Thyroid gland (tissue), 4 donors: Measurements from ENCODE around the gene LPP.

Experiments used
- CTCF ChIP-seq, 6 experiments: fragments of 200-600 bp in 3 of 6; fragments of 450-650 bp in 3 of 6; sonication (generic) in 3 of 6; IDR thresholded peaks; one replicate each; pipeline ENCODE4 v1.5.1; 2016 to 2019; ENCODE audit warnings: antibody characterized with exemption in 6 of 6, mild to moderate bottlenecking in 2 of 6, inconsistent platforms in 1 of 6, moderate library complexity in 1 of 6
- POLR2A ChIP-seq, 2 donors: fragments of 450-650 bp; IDR thresholded peaks; one replicate each; pipeline ENCODE4 v1.6.1; 2017; ENCODE audit warnings: antibody characterized with exemption in 2 of 2, mild to moderate bottlenecking in 2 of 2, moderate library complexity in 1 of 2

DNA sequence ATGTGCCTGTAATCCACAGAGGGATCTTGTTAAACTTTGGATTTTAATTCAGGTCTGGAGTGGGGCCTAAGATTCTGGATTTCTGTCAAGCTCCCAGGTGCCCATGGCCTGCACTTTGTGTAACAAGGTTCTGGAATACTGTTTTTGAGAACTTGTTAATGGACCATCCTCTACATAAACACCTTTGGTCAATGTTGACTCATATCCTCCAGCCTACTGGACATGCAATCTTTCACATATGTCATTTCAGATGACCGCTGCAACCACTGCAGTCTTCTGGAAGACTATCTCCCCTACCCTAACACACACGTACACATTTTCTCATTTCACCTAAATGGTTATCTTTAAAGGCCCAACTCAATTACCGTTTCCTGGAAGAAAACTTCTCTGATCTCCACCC lies 715.7 kb downstream of the LPP start:
- TF ChIP-seq POLR2A (IDR thresholded peaks at IDR 0.05) (no peak), CTCF (IDR thresholded peaks at IDR 0.05) (no peak)
